ENCODE measurements around the gene SMIM33.
A peak's percentile ranks its signal among the peaks of the same experiment; 100 is the strongest.
"Not testable (repeated sequence)": the region's sequence is repeated elsewhere in the genome, so short reads cannot be mapped to it uniquely, and the experiment has no call there.

SMIM33 gene

GRCh38 chr5:139470821-139471300 is at the start of gene SMIM33:
SMIM33 (plus strand) TSS chr5:139471004; CDS start chr5:139471122, 118 bp downstream.
- FAIRE-seq (no peak), DNase-seq (ENCODE audit: low spot score) (no peak)

GRCh38 chr5:139422307-139422893 is 48.4 kb upstream of the SMIM33 start:
- DNase-seq (ENCODE audit: low spot score) (peak; percentile 75), FAIRE-seq (peak; percentile 80)

- FAIRE-seq: no peak
Measured at GRCh38 chr5:139425497-139425896, 45.3 kb upstream of the SMIM33 start.

GRCh38 chr5:139426203-139426885 is 44.5 kb upstream of the SMIM33 start:
- FAIRE-seq: no peak
- no peak for DNase-seq (ENCODE audit: low spot score)

More at GRCh38 chr5:139425497-139425896, 45.3 kb upstream of the SMIM33 start:
- no peak for DNase-seq (ENCODE audit: low spot score)

GRCh38 chr5:139430015-139430414 is 40.8 kb upstream of the SMIM33 start:
- FAIRE-seq (no peak), DNase-seq (ENCODE audit: low spot score) (no peak)

- no peak for FAIRE-seq
Measured at GRCh38 chr5:139431706-139432105, 39.1 kb upstream of the SMIM33 start.

GRCh38 chr5:139435676-139436075 is 35.1 kb upstream of the SMIM33 start:
- DNase-seq (ENCODE audit: low spot score) (no peak), FAIRE-seq (no peak)

More at GRCh38 chr5:139431706-139432105, 39.1 kb upstream of the SMIM33 start:
- DNase-seq (ENCODE audit: low spot score): no peak

- DNase-seq (ENCODE audit: low spot score): no peak
- FAIRE-seq: no peak
Measured at GRCh38 chr5:139438707-139439012, 32.1 kb upstream of the SMIM33 start.

GRCh38 chr5:139439013-139439903 is 31.5 kb upstream of the SMIM33 start, which contains the start of gene DNAJC18:
DNAJC18 (minus strand) TSS chr5:139439525; CDS start chr5:139439445, 80 bp downstream.
- no peak for FAIRE-seq
- peak; percentile 70 for DNase-seq (ENCODE audit: low spot score)

- FAIRE-seq; DNase-seq (ENCODE audit: low spot score): not testable (repeated sequence)
Measured at GRCh38 chr5:139440416-139440815, 30.4 kb upstream of the SMIM33 start.

- DNase-seq (ENCODE audit: low spot score) (peak; percentile 78), FAIRE-seq (no peak)
Measured at GRCh38 chr5:139443831-139444453, 26.9 kb upstream of the SMIM33 start.

- FAIRE-seq (no peak), DNase-seq (ENCODE audit: low spot score) (no peak)
Measured at GRCh38 chr5:139445325-139446170, 25.3 kb upstream of the SMIM33 start.

GRCh38 chr5:139446956-139447779 is 23.6 kb upstream of the SMIM33 start:
- FAIRE-seq: no peak
- DNase-seq (ENCODE audit: low spot score): peak; percentile 7

GRCh38 chr5:139451176-139451575 is 19.6 kb upstream of the SMIM33 start:
- no peak for FAIRE-seq
- DNase-seq (ENCODE audit: low spot score): no peak

GRCh38 chr5:139451878-139452660 is 18.7 kb upstream of the SMIM33 start:
- no peak for DNase-seq (ENCODE audit: low spot score)
- no peak for FAIRE-seq

- DNase-seq (ENCODE audit: low spot score) (no peak), FAIRE-seq (no peak)
Measured at GRCh38 chr5:139453683-139454567, 16.9 kb upstream of the SMIM33 start.

GRCh38 chr5:139454568-139455290 is 16.1 kb upstream of the SMIM33 start:
- DNase-seq (ENCODE audit: low spot score) (no peak), FAIRE-seq (no peak)

Measured in RCC 7860 (cell line).